ENCODE data around the gene STIM2.

- no peak for TF ChIP-seq CTCF (IDR thresholded peaks at IDR 0.05; ENCODE audit: low read length)
- no peak for TF ChIP-seq EZH2 (IDR thresholded peaks at IDR 0.05; ENCODE audit: borderline replicate concordance, low read length)
Observed at GRCh38 chr4:27050731-27051130, 190.1 kb downstream of the STIM2 start.

All from OCI-LY1 (cell line).